OCI-LY1 (cell line): ENCODE measurements around the gene GAS1.

Experiments used
- H2AFZ ChIP-seq: fragments of 200-600 bp; sonication (generic), shearing (Covaris generic); 2 replicates; pipeline ENCODE4 v1.6.0; 2014; ENCODE audit warnings: antibody characterized with exemption, mild to moderate bottlenecking, low read length
- H3F3A ChIP-seq: fragments of 200-600 bp; sonication (generic), shearing (Covaris generic); 2 replicates; pipeline ENCODE4 v1.6.0; 2014; ENCODE audit warnings: mild to moderate bottlenecking, antibody characterized with exemption, low read length, moderate library complexity; ENCODE audit not compliant: insufficient read depth
- H3K27ac ChIP-seq: fragments of 200-600 bp; sonication (generic); 2 replicates; pipeline ENCODE4 v1.5.1; 2014; ENCODE audit warnings: low read length, mixed run types, mild to moderate bottlenecking, low read depth; ENCODE audit not compliant: poor library complexity, severe bottlenecking
- H3K27me3 ChIP-seq: fragments of 200-600 bp; sonication (generic); 2 replicates; pipeline ENCODE4 v1.6.0; 2014; ENCODE audit warnings: antibody characterized with exemption, mild to moderate bottlenecking, low read length, moderate library complexity; ENCODE audit not compliant: insufficient read depth
- H3K36me3 ChIP-seq: fragments of 200-600 bp; sonication (generic); 2 replicates; pipeline ENCODE4 v1.6.1; 2014; ENCODE audit warnings: mild to moderate bottlenecking, antibody characterized with exemption, low read length, moderate library complexity, mixed read lengths; ENCODE audit not compliant: insufficient read depth
- H3K4me1 ChIP-seq: fragments of 200-600 bp; sonication (generic); 2 replicates; pipeline ENCODE4 v1.5.1; 2014; ENCODE audit warnings: mild to moderate bottlenecking, low read length, moderate library complexity; ENCODE audit not compliant: insufficient read depth, severe bottlenecking
- H3K4me2 ChIP-seq: fragments of 200-600 bp; sonication (generic), shearing (Covaris generic); 2 replicates; pipeline ENCODE4 v1.6.1; 2014; ENCODE audit warnings: low read length
- H3K4me3 ChIP-seq: fragments of 200-600 bp; sonication (generic); 2 replicates; pipeline ENCODE4 v1.5.1; 2014; ENCODE audit warnings: low read length, low read depth, mild to moderate bottlenecking, mixed read lengths; ENCODE audit not compliant: poor library complexity, severe bottlenecking
- H3K79me2 ChIP-seq: fragments of 200-600 bp; shearing (Covaris generic); 2 replicates; pipeline ENCODE4 v1.6.1; 2016; ENCODE audit warnings: mixed run types, low read length, mixed read lengths; ENCODE audit not compliant: insufficient read depth
- H3K9ac ChIP-seq: fragments of 200-600 bp; sonication (generic), shearing (Covaris generic); 2 replicates; pipeline ENCODE4 v1.6.1; 2014; ENCODE audit warnings: mild to moderate bottlenecking, low read length, mixed read lengths
- H3K9me2 ChIP-seq: fragments of 200-600 bp; sonication (generic), shearing (Covaris generic); 2 replicates; pipeline ENCODE4 v1.6.1; 2014; ENCODE audit warnings: low read depth, mild to moderate bottlenecking, low read length, mixed read lengths
- H3K9me3 ChIP-seq: fragments of 200-600 bp; shearing (Covaris generic); 2 replicates; pipeline ENCODE4 v1.6.1; 2014; ENCODE audit warnings: low read length, mixed read lengths
- H4K20me1 ChIP-seq: fragments of 200-600 bp; sonication (generic), shearing (Covaris generic); 2 replicates; pipeline ENCODE4 v1.6.0; 2016; ENCODE audit warnings: mild to moderate bottlenecking, low read length; ENCODE audit not compliant: insufficient read depth
- EZH2 ChIP-seq: fragments of 200-600 bp; sonication (generic), shearing (Covaris generic); IDR thresholded peaks from 2 replicates; pipeline ENCODE4 v1.8.0; 2017; ENCODE audit warnings: borderline replicate concordance, mixed run types, mild to moderate bottlenecking, antibody characterized with exemption, low read length, moderate library complexity, mixed read lengths
- TF ChIP-seq, protein P1 (sequence below): fragments of 200-600 bp; sonication (generic), shearing (Covaris generic); IDR thresholded peaks from 2 replicates; pipeline ENCODE4 v1.5.1; 2017; ENCODE audit warnings: mild to moderate bottlenecking, antibody characterized with exemption, low read length, moderate library complexity, mixed read lengths

Gene GAS1

DNA sequence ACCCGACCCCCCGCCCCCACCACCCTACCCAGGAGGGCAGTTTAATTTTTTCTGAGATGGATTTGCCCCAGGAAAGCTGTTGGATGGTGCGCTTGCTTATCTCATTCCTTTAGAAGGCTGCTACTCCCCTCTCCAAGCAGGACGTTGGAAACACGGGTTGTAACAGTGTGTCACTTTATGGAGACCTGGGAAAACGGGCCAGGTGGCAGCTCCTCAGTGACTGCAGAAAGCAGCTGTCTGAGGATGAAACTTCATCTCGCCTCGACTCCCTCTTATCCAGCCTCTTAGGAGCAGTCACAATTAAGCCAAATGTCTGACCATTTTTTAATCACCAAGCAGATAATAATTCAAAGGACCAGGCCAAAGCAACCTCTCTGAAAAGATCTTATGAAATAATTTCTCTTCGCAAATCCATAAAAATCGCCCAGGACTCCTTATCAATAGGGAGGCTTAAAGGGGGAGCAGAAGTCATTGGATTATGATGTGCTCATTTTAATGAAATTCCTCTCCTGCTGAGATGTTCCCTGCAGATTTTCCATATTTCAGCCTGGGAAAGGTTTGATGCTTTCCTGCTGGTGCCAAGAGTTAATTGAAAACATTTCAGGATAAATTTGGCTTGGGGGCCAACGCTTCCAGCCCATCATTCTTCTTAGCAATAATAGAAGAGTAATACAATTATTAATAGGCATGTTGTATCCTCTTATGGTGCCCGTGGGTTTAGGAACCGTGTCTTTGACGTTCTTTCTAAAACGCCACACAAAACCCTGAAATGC, 26.0 kb downstream of the GAS1 start:
- Histone ChIP-seq H2AFZ (no peak overlapping the region), H3K27ac (no peak overlapping the region)

DNA sequence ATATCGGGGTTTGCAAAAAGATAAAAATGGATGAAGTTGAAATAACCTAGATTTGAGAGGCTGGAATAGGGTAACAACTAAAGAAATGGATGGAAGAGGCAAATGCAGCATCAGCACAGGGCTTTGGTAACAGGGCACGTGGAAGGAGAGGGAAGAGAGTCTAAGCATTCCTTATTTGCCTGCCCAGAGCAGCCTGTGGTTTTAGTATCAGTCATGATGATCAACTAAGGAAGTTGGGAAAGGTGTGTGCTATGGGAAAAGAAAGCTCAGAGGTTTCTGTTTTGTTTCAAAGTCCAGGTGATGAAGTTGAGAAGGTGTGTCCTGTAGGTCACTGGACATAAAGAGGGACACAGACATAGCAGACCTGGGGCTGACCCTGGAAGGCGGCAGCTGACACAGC, 28.8 kb downstream of the GAS1 start:
- no peaks in the 10 kb centered on the region for H3K36me3 ChIP-seq
- no peak overlapping the region for H3K4me3 ChIP-seq
- H3K79me2 ChIP-seq: no peaks in the 10 kb centered on the region
- no peak overlapping the region for H3K4me2 ChIP-seq
- no peak overlapping the region for H3K27ac ChIP-seq
- no peak overlapping the region for H3K9ac ChIP-seq
- H3F3A ChIP-seq: no peaks in the 10 kb centered on the region
- no peaks in the 10 kb centered on the region for H3K9me3 ChIP-seq
- no peak for TF ChIP-seq EZH2
- TF ChIP-seq, protein P1, sequence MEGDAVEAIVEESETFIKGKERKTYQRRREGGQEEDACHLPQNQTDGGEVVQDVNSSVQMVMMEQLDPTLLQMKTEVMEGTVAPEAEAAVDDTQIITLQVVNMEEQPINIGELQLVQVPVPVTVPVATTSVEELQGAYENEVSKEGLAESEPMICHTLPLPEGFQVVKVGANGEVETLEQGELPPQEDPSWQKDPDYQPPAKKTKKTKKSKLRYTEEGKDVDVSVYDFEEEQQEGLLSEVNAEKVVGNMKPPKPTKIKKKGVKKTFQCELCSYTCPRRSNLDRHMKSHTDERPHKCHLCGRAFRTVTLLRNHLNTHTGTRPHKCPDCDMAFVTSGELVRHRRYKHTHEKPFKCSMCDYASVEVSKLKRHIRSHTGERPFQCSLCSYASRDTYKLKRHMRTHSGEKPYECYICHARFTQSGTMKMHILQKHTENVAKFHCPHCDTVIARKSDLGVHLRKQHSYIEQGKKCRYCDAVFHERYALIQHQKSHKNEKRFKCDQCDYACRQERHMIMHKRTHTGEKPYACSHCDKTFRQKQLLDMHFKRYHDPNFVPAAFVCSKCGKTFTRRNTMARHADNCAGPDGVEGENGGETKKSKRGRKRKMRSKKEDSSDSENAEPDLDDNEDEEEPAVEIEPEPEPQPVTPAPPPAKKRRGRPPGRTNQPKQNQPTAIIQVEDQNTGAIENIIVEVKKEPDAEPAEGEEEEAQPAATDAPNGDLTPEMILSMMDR: no peak
- no peaks in the 10 kb centered on the region for H4K20me1 ChIP-seq
- H3K27me3 ChIP-seq: no peaks in the 10 kb centered on the region
- H3K4me1 ChIP-seq: no peaks in the 10 kb centered on the region
- H2AFZ ChIP-seq: no peak overlapping the region
- no peaks in the 10 kb centered on the region for H3K9me2 ChIP-seq

More for the DNA sequence above, 26.0 kb downstream of the GAS1 start:
- Histone ChIP-seq H3K9me2 (no peaks in the 10 kb centered on the region), H3K27me3 (no peaks in the 10 kb centered on the region), H3K4me2 (no peak overlapping the region), H3K79me2 (no peaks in the 10 kb centered on the region), H3K9me3 (no peaks in the 10 kb centered on the region), H4K20me1 (no peaks in the 10 kb centered on the region), H3K4me1 (no peaks in the 10 kb centered on the region), H3K9ac (no peak overlapping the region), H3K36me3 (no peaks in the 10 kb centered on the region), H3K4me3 (no peak overlapping the region), H3F3A (no peaks in the 10 kb centered on the region)
- TF ChIP-seq, protein P1: no peak
- no peak for TF ChIP-seq EZH2

DNA sequence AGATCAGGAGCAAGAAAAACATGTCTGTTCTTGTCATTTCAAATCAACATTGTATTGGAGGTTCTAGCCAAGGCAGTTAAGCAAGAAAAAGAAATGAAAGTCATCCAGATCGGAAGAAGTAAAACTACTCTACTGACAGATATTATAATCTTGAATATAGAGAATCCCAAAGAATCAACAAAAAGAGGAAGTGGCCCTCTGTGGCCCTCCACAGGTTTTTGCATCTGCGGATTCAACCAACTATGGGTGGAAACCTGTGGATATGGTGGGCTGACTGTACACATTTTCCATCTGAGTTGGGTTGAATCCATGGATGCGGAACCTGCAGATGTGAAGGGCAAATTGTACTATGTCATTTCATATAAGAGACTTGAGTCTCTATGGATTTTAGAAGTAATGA, 35.1 kb downstream of the GAS1 start:
- no peaks in the 10 kb centered on the region for H3K36me3 ChIP-seq
- TF ChIP-seq, protein P1: no peak
- no peak for TF ChIP-seq EZH2

More for the DNA sequence above, 35.1 kb downstream of the GAS1 start:
- Histone ChIP-seq H3K4me1 (no peaks in the 10 kb centered on the region), H3F3A (no peaks in the 10 kb centered on the region), H3K9me3 (no peaks in the 10 kb centered on the region), H3K79me2 (no peaks in the 10 kb centered on the region), H3K9me2 (no peaks in the 10 kb centered on the region), H3K4me3 (no peak overlapping the region), H3K27ac (no peak overlapping the region), H4K20me1 (no peaks in the 10 kb centered on the region), H3K27me3 (no peaks in the 10 kb centered on the region), H3K9ac (no peak overlapping the region), H3K4me2 (no peak overlapping the region), H2AFZ (no peak overlapping the region)
